ENCODE measurements around the gene ZNF808. TPM values are rescaled to one million over a fixed set of nuclear protein-coding genes. Genes with fewer than 3 reads are reported as not detected.
"Not testable (repeated sequence)": the region's sequence is repeated elsewhere in the genome, so short reads cannot be mapped to it uniquely, and the experiment has no call there.

Gene ZNF808
- total RNA-seq, 1 experiment from 2014 or later: not detected

DNA sequence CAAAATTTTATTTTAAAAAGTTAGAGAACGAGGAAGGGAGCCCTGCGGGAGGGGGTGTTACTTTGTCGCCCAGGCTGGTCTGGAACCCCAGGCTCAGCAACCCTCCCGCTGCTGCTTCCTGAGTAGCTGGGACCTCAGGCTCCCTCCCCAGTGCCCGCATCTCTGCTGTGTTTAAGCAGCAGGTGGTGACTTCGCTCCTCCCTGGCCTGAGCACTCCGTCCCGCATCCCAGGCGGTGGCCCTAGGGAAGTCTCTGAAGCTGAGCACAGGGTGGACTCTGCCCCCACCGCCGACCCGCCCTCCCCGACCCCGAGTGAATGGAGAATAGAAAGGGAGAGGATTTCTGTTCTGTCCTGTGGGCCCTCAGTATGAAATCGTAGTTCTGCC is 73.2 kb downstream of the ZNF808 start:
- no peak for TF ChIP-seq CTCF (IDR thresholded peaks at IDR 0.05; ENCODE audit: unreplicated experiment)
- CTCF ChIA-PET: no interaction called here
- Mint-ChIP-seq H3K4me3 (ENCODE audit: low read depth, unreplicated experiment) (no peak overlapping the region), H3K27ac (ENCODE audit: unreplicated experiment) (no peak overlapping the region), H3K36me3 (ENCODE audit: insufficient read depth, unreplicated experiment) (no peaks in the 10 kb centered on the region), H3K27me3 (ENCODE audit: unreplicated experiment) (no peaks in the 10 kb centered on the region), H3K9me3 (ENCODE audit: low read depth, unreplicated experiment) (peaks cover 26% of the 10 kb centered on the region), H3K4me1 (ENCODE audit: low read depth, unreplicated experiment) (no peaks in the 10 kb centered on the region)
- no peak for DNase-seq
- BruUV-seq (replicated peaks): no TSS peak
- intact Hi-C loops (cut with micrococcal nuclease; ENCODE audit: unreplicated experiment): no loop called here

GRCh38 chr19:52601025-52601973 is 73.8 kb downstream of the ZNF808 start:
- Mint-ChIP-seq H3K4me1 (ENCODE audit: low read depth, unreplicated experiment) (no peaks in the 10 kb centered on the region), H3K4me3 (ENCODE audit: low read depth, unreplicated experiment) (no peak overlapping the region), H3K36me3 (ENCODE audit: insufficient read depth, unreplicated experiment) (no peaks in the 10 kb centered on the region), H3K9me3 (ENCODE audit: low read depth, unreplicated experiment) (peaks cover 27% of the 10 kb centered on the region), H3K27me3 (ENCODE audit: unreplicated experiment) (no peaks in the 10 kb centered on the region), H3K27ac (ENCODE audit: unreplicated experiment) (no peak overlapping the region)
- CTCF ChIA-PET: no interaction called here
- intact Hi-C loops (cut with micrococcal nuclease; ENCODE audit: unreplicated experiment): no loop called here
- DNase-seq: peak; percentile 76
- TF ChIP-seq CTCF (IDR thresholded peaks at IDR 0.05; ENCODE audit: unreplicated experiment): no peak
- no TSS peak for BruUV-seq (replicated peaks)

DNA sequence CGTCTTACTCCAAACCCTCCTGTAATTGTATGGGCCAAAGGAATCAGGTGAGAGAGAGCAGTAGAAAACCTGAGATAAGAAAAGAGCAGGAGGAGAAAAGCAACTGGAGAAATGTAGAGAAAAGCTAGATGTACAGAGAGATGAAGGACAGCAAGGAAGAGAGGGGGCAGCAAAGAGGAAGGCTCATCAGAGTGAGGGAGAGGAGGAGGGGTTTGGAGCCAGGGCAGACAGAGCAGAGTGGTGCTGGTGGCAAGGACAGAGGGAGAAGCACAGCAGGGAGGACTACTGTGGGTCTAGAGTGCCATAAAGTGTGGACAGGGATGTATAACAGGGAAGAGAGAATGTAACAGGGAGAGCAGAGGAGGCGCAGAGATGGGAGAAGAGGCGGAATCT is 74.5 kb downstream of the ZNF808 start:
- H3K27me3 Mint-ChIP-seq (ENCODE audit: unreplicated experiment); H3K27ac Mint-ChIP-seq (ENCODE audit: unreplicated experiment); intact Hi-C loops (cut with micrococcal nuclease; ENCODE audit: unreplicated experiment); CTCF ChIA-PET; H3K36me3 Mint-ChIP-seq (ENCODE audit: insufficient read depth, unreplicated experiment); H3K4me1 Mint-ChIP-seq (ENCODE audit: low read depth, unreplicated experiment); BruUV-seq (replicated peaks); H3K4me3 Mint-ChIP-seq (ENCODE audit: low read depth, unreplicated experiment); DNase-seq: not testable (repeated sequence)
- H3K9me3 Mint-ChIP-seq (ENCODE audit: low read depth, unreplicated experiment): peaks cover 25% of the 10 kb centered on the region

- TF ChIP-seq CTCF (IDR thresholded peaks at IDR 0.05; ENCODE audit: unreplicated experiment): no peak
- peaks cover 18% of the 10 kb centered on the region for H3K9me3 Mint-ChIP-seq (ENCODE audit: low read depth, unreplicated experiment)
- no TSS peak for BruUV-seq (replicated peaks)
- no peak for DNase-seq
- H3K4me1 Mint-ChIP-seq (ENCODE audit: low read depth, unreplicated experiment): no peaks in the 10 kb centered on the region
- H3K27ac Mint-ChIP-seq (ENCODE audit: unreplicated experiment): no peak overlapping the region
- no peaks in the 10 kb centered on the region for H3K27me3 Mint-ChIP-seq (ENCODE audit: unreplicated experiment)
- H3K36me3 Mint-ChIP-seq (ENCODE audit: insufficient read depth, unreplicated experiment): no peaks in the 10 kb centered on the region
- CTCF ChIA-PET: no interaction called here
- H3K4me3 Mint-ChIP-seq (ENCODE audit: low read depth, unreplicated experiment): no peak overlapping the region
- intact Hi-C loops (cut with micrococcal nuclease; ENCODE audit: unreplicated experiment): no loop called here
Observed at GRCh38 chr19:52602941-52603340, 75.5 kb downstream of the ZNF808 start.

Data from Calu3 (cell line).